PC-3 (cell line): ENCODE data around the gene ATF2.

Experiments used
- CTCF ChIP-seq: fragments of 300-600 bp; sonication (generic); conservative IDR thresholded peaks from 2 replicates; pipeline ENCODE4 v1.5.1; 2017; ENCODE audit warnings: antibody characterized with exemption, low read depth, mild to moderate bottlenecking, low read length
- EZH2 ChIP-seq: fragments of 300-600 bp; sonication (generic); IDR thresholded peaks from one replicate; pipeline ENCODE4 v1.6.1; 2017; ENCODE audit warnings: antibody characterized with exemption, mild to moderate bottlenecking, low read length; ENCODE audit not compliant: unreplicated experiment
- EZH2phosphoT487 ChIP-seq: fragments of 300-600 bp; sonication (generic); IDR thresholded peaks from 2 replicates; pipeline ENCODE4 v1.6.1; 2018; ENCODE audit warnings: mild to moderate bottlenecking, antibody characterized with exemption, low read length, borderline replicate concordance

DNA sequence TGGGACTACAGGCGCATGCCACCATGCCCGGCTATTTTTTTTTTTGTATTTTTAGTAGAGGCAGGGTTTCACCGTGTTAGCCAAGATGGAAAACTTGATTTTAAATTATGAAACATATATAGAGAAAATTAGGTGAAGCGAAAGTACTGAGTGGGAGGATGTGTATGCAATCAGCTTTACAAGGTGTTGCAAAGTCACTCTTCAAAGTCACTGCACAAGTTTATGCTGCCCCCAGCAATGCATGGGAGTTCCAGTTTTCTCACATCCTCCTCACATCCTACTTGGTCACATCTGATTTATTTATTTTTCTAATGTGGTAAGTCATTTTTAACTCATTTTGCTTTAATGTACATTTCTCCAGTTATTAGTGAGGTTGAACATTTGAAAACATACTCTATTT, 113.7 kb downstream of the ATF2 start:
- TF ChIP-seq CTCF (no peak), EZH2phosphoT487 (no peak), EZH2 (no peak)
